ENCODE results near the gene ZNF207.
"Not testable (repeated sequence)": the region's sequence is repeated elsewhere in the genome, so short reads cannot be mapped to it uniquely, and the experiment has no call there.

ZNF207 gene

DNA sequence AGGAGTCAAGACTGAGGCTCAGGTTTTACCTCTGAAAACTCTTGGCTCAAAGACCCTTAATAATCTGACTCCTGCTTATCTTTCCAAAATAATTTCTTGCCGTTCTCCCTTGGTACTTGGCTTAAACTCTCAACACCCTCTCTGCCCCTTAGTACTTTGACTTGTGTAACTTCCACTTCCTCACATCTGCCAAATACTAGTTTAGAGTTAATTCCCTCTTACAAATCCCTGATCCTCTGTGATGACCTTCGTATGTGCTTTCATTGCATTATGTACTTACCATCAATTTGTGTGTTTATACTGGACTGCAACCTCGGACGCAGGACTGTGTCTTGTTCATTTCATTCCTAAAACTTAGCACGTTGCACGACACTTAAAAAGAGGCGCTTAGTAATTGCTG is 35.2 kb downstream of the ZNF207 start:
- in situ Hi-C loops (cut with HindIII; ENCODE audit: low sequenced_read_pairs): no loop called here

DNA sequence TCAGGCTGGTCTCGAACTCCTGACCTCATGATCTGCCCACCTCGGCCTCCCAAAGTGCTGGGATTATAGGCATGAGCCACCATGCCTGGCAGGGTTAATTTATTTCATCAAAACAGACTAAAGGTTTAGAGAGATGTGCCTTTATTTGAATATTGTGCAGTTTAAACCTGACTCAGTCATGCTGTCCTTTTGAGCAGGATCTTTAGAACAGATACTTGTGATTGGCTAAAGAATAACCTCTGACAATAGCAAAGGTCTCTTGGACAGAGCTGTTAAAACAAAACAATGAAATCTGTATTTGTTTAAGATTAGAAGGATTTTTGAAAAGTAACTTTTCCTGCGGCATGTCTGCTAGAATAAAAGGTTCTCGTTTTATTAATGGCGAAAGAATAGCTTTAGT is 36.0 kb downstream of the ZNF207 start:
- in situ Hi-C loops (cut with HindIII; ENCODE audit: low sequenced_read_pairs): no loop called here

DNA sequence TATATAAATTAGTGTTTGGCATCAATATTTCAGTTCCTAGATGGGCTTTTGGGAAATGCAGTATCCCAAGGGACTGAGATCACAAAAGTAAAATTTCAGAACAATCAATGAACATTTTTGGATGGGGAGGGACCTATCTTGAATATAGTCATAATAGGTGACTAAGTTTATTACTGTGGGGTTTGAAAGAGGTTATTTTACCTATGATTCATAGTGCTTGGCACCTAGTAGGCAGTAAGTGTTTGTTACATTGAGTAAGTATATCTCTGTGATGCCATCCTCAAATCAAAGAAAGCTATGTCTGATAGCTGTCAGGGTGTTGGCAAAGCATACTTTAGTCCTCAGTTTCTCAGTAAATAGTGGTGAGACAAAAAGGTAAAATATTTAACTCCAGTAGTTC is 36.9 kb downstream of the ZNF207 start:
- in situ Hi-C loops (cut with HindIII; ENCODE audit: low sequenced_read_pairs): no loop called here

DNA sequence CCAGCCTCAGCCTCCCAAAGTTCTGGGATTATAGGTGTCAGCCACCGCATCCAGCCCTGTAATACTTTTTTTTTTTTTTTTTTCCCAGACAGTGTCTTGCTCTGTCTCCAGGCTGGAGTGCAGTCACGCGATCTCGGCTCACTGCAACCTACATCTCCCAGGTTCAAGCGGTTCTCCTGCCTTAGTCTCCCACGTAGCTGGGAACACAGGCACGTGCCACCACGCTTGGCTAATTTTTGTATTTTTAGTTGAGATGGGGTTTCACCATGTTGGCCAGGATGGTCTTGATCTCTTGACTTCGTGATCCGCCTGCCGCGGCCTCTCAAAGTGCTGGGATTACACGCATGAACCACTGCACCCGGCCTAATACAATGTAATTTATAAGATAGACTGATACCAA is 38.2 kb downstream of the ZNF207 start:
- in situ Hi-C loops (cut with HindIII; ENCODE audit: low sequenced_read_pairs): not testable (repeated sequence)

DNA sequence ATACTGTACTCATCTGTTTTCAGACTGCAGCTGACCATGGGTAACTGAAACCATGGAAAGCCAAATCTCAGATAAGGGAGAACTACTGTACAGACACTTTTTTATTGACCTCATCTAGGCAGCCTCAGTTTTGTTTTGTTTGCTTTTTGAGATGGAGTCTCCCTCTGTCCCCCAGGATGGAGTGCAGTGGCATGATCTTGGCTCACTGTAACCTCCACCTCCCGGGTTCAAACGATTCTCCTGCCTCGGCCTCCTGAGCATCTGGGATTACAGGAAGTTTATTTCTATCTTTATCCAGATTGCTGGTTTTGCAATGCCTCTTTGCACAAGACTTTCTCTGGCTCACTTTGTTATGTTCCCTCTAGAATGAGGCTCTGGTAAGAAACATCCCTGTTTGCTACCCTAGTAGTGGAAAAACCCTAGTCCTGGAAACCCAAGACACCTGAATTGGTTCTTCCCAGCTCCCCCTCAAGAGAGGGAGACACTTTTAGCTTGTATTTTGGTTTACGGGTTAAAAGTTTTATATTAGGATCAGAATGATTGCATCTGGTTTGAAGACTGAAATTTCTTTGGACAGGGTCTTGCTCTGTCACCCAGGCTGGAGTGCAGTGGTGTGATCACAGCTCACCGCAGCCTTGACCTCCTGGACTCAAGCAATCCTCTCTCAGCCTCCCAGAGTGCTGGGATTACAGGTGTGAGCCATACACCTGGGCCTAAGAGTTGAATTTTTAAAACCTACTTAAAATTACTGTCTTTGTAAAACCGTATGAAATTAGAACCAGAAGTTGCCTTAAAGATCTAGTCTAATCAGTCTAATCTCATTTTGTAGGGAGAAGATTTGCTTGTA is 38.9 kb downstream of the ZNF207 start:
- in situ Hi-C loops (cut with HindIII; ENCODE audit: low sequenced_read_pairs): no loop called here

DNA sequence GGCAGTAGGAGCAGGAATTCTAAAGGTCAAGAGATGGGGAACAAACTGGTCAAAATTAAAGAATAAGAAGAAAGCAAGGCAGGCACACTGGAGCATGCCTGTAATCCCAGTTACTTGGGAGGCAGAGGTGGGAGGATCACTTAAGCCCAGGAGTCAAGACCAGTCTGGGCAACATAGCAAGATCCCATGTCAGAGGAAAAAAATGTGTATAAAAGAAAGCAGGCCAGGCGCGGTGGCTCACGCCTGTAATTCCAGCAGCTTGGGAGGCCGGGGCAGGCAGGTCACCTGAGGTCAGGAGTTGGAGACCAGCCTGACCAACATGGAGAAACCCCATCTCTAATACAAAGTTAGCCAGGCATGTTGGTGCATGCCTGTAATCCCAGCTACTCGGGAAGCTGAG is 43.9 kb downstream of the ZNF207 start:
- in situ Hi-C loops (cut with HindIII; ENCODE audit: low sequenced_read_pairs): no loop called here

DNA sequence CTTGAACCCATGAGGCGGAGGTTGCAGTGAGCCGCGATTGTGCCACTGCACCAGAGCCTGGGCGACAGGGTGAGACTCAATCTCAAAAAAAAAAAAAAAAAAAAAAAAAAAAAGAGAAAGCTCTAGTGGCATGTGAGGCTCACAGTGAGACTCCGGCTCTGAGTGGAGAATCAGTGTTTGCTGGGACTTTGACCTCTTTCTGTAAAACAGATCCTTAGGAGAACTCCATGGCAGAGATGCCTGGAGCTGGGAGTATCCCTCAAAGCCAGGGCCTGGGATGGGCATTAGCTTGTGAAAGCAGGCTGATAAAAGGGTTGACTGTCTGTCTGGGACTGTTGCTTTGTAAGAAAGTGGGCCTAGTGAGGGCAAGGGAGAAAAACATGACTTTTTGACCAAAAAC is 46.4 kb downstream of the ZNF207 start:
- in situ Hi-C loops (cut with HindIII; ENCODE audit: low sequenced_read_pairs): no loop called here

DNA sequence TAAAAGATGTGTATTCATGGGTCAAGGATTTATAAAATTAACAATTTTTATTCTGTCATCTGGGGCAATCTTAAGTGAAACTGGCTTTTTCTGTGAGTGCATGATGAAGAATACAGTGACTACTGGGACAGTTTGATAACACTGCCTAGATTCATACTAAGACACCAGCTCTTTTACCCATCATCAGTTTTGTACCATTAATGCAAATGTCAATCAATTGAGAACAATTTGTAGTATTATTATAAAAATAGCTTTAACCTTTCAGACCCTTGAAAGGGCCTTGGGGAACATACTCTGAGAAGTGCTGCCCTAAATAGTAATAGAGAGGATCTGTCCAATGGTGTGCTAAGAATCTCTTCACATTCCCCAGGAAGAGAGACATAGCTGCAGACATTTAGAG is 49.0 kb downstream of the ZNF207 start:
- in situ Hi-C loops (cut with HindIII; ENCODE audit: low sequenced_read_pairs): no loop called here

DNA sequence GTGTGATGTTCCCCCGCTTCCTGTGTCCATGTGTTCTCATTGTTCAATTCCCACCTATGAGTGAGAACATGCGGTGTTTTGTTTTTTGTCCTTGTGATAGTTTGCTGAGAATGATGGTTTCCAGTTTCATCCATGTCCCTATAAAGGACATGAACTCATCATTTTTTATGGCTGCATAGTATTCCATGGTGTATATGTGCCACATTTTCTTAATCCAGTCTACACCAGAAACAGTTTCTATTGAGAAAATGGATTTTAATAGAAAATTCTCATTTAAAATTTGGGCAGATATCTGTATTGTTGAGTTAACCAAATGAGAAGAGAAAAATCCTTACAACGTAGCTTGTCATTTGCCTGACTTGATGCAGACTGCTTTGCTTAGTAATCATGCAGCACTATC is 60.1 kb downstream of the ZNF207 start:
- in situ Hi-C loops (cut with HindIII; ENCODE audit: low sequenced_read_pairs): not testable (repeated sequence)

DNA sequence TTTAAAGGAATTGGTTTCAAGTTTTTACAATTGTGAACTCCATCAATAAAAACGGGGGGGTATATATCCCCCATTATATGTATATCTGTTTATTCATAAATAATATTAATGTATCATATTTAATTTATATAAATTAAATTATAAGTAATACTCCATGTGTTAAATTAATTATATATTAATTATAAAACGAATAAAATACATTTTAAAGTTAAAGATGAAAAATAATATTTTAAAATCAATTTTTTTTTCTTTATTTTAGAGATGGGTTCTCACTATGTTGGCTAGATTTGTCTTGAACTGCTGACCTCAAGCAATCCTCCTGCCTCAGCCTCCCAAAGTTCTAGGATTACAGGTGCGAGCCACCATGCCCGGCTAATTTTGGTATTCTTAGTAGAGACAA is 76.9 kb downstream of the ZNF207 start:
- in situ Hi-C loops (cut with HindIII; ENCODE audit: low sequenced_read_pairs): no loop called here

DNA sequence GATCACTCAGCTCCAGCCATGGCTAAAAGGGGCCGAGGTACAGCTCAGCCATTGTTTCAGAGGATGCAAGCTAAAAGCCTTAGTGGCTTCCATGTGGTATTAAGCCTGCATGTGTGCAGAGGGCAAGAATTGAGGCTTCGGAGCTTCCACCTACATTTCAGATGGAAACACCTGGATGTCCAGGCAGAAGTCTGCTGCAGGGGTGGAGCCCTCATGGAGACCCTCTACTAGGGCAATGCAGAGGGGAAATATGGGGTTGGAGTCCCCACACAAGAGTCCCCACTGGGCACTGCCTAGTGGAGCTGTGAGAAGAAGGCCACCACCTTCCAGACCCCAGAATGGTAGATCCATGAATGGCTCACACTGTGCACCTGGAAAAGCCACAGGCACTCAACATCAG is 79.6 kb downstream of the ZNF207 start:
- in situ Hi-C loops (cut with HindIII; ENCODE audit: low sequenced_read_pairs): no loop called here
